ENCODE results near the gene TPK1. TPM values are rescaled to one million over a fixed set of nuclear protein-coding genes. Genes with fewer than 3 reads are reported as not detected.

TPK1 gene
- total and polyA plus RNA-seq, 8 donors, result 1.4 to 3.6 (median 2.2) TPM

- H3K27me3 ChIP-seq, result no peaks in the 10 kb centered on the region
- H3K4me3 ChIP-seq, result no peak overlapping the region
- ATAC-seq, result no peak
- DNase-seq, result no peak
- H3K36me3 ChIP-seq, result no peaks in the 10 kb centered on the region
- intact Hi-C loops (cut with DNase I), result no loop called here
- no peaks in the 10 kb centered on the region for H3K4me1 ChIP-seq
- TF ChIP-seq, protein P1, sequence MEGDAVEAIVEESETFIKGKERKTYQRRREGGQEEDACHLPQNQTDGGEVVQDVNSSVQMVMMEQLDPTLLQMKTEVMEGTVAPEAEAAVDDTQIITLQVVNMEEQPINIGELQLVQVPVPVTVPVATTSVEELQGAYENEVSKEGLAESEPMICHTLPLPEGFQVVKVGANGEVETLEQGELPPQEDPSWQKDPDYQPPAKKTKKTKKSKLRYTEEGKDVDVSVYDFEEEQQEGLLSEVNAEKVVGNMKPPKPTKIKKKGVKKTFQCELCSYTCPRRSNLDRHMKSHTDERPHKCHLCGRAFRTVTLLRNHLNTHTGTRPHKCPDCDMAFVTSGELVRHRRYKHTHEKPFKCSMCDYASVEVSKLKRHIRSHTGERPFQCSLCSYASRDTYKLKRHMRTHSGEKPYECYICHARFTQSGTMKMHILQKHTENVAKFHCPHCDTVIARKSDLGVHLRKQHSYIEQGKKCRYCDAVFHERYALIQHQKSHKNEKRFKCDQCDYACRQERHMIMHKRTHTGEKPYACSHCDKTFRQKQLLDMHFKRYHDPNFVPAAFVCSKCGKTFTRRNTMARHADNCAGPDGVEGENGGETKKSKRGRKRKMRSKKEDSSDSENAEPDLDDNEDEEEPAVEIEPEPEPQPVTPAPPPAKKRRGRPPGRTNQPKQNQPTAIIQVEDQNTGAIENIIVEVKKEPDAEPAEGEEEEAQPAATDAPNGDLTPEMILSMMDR (IDR thresholded peaks at IDR 0.05), result no peak
- H3K9me3 ChIP-seq, result no peaks in the 10 kb centered on the region
- FAIRE-seq, result no peak
- 89 to 93% methylated on average over 3 of the region's 3 CpGs for WGBS, 2 donors
- H3K27ac ChIP-seq, result no peak overlapping the region
These were observed 287.3 kb downstream of the TPK1 start for GRCh38 chr7:144548556-144548955.

DNA sequence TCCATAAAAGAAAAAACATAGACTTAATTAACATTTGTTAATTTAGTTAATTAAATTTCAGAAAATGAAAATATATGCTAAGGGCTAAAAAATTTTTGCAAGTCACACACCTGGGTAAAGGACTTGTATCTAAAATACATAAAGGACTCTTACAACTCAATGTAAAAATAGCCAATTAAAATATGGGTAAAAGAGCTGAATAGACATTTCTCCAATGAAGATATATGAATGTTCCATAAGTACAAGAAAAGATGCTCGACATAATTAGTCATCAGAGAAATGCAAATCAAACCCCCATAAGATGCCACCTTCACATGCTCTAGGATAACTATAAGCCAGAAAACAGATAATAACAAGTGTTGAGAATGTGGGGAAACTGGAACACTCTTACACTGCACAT, 288.0 kb downstream of the TPK1 start:
- ATAC-seq, result no peak
- Histone ChIP-seq H3K4me3 (no peak overlapping the region), H3K27me3 (no peaks in the 10 kb centered on the region), H3K27ac (no peak overlapping the region), H3K4me1 (no peaks in the 10 kb centered on the region), H3K36me3 (no peaks in the 10 kb centered on the region), H3K9me3 (no peaks in the 10 kb centered on the region)
- TF ChIP-seq, protein P1 (IDR thresholded peaks at IDR 0.05), result no peak
- WGBS, 2 donors, result 83 to 86% methylated on average over 1 of the region's 1 CpG
- intact Hi-C loops (cut with DNase I), result no loop called here
- DNase-seq, result no peak
- FAIRE-seq, result no peak

DNA sequence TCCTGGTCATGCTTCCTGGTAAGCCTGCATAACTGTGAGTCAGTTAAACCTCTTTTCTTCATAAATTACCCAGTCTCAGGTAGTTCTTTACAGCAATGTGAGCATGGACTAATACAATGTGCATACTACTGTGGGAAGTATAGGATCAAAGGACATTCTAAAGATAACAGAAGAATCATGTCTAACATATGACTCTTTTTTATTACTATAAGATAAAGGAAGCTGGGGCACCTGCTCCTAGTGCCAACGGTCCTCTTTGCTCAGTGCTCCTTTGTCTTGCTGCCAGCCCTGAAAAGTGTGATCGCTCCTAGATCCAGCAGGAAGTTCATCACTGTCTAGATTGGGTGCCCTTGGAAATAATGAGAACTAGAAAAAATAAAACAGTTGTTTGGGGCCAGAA, 289.1 kb downstream of the TPK1 start:
- H3K36me3 ChIP-seq, result no peaks in the 10 kb centered on the region
- H3K27me3 ChIP-seq, result no peaks in the 10 kb centered on the region
- TF ChIP-seq, protein P1 (IDR thresholded peaks at IDR 0.05), result no peak
- FAIRE-seq (no peak), ATAC-seq (no peak), DNase-seq (no peak)
- H3K9me3 ChIP-seq, result no peaks in the 10 kb centered on the region
- no peaks in the 10 kb centered on the region for H3K4me1 ChIP-seq
- 65 to 68% methylated on average over 2 of the region's 2 CpGs for WGBS, 2 donors
- intact Hi-C loops (cut with DNase I), result no loop called here
- no peak overlapping the region for H3K27ac ChIP-seq
- H3K4me3 ChIP-seq, result no peak overlapping the region

- H3K9me3 ChIP-seq, result no peaks in the 10 kb centered on the region
- H3K4me3 ChIP-seq, result no peak overlapping the region
- 50 to 83% methylated on average over 1 of the region's 1 CpG for WGBS, 2 donors
- ATAC-seq, result no peak
- no peaks in the 10 kb centered on the region for H3K27me3 ChIP-seq
- H3K36me3 ChIP-seq, result no peaks in the 10 kb centered on the region
- H3K4me1 ChIP-seq, result no peaks in the 10 kb centered on the region
- FAIRE-seq, result no peak
- no peak for DNase-seq
- intact Hi-C loops (cut with DNase I), result no loop called here
- H3K27ac ChIP-seq, result no peak overlapping the region
- TF ChIP-seq, protein P1 (IDR thresholded peaks at IDR 0.05), result no peak
These were observed 290.5 kb downstream of the TPK1 start for GRCh38 chr7:144545330-144545729.

- FAIRE-seq, result no peak
These were observed 301.0 kb downstream of the TPK1 start for GRCh38 chr7:144534655-144535395.

More at GRCh38 chr7:144534655-144535395, 301.0 kb downstream of the TPK1 start:
- H3K27ac ChIP-seq, result no peak overlapping the region
- 87 to 90% methylated on average over 3 of the region's 3 CpGs for WGBS, 2 donors
- H3K9me3 ChIP-seq, result no peaks in the 10 kb centered on the region
- DNase-seq, result no peak
- no peaks in the 10 kb centered on the region for H3K27me3 ChIP-seq
- no peak for ATAC-seq
- H3K4me3 ChIP-seq, result no peak overlapping the region
- H3K36me3 ChIP-seq, result no peaks in the 10 kb centered on the region
- TF ChIP-seq, protein P1 (IDR thresholded peaks at IDR 0.05), result no peak
- intact Hi-C loops (cut with DNase I), result no loop called here
- no peaks in the 10 kb centered on the region for H3K4me1 ChIP-seq
